SK-N-SH treated with all-trans-retinoic acid at 6 μM for 48 hours (cell line): ENCODE results near the gene LMF2.

Experiments
- ARNTL ChIP-seq: fragments of 450-650 bp; formaldehyde crosslinking; IDR thresholded peaks from 2 replicates; pipeline ENCODE4 v1.5.0; 2020; ENCODE audit warnings: low read depth, mild to moderate bottlenecking, moderate library complexity, borderline replicate concordance
- CREB5 ChIP-seq: fragments of 250-450 bp; sonication (Bioruptor Pico); IDR thresholded peaks from 2 replicates; pipeline ENCODE4 v1.5.1; 2020; ENCODE audit warnings: low read depth, mild to moderate bottlenecking, moderate library complexity
- CSDC2 ChIP-seq: fragments of 250-450 bp; sonication (Bioruptor Pico); IDR thresholded peaks from 2 replicates; pipeline ENCODE4 v1.5.0; 2020; ENCODE audit warnings: mild to moderate bottlenecking, moderate library complexity
- ESRRG ChIP-seq: fragments of 250-450 bp; sonication (Bioruptor Pico); IDR thresholded peaks from 2 replicates; pipeline ENCODE4 v1.6.1; 2021; ENCODE audit warnings: mild to moderate bottlenecking
- POU6F1 ChIP-seq: fragments of 250-450 bp; sonication (Bioruptor Pico); IDR thresholded peaks from 2 replicates; pipeline ENCODE4 v1.8.0; 2021; ENCODE audit warnings: low read depth, mild to moderate bottlenecking, moderate library complexity, borderline replicate concordance
- PPARA ChIP-seq: fragments of 250-450 bp; sonication (Bioruptor Pico); IDR thresholded peaks from 2 replicates; pipeline ENCODE4 v1.5.0; 2020; ENCODE audit warnings: mild to moderate bottlenecking, borderline replicate concordance
- ZNF70 ChIP-seq: fragments of 450-650 bp; formaldehyde crosslinking; IDR thresholded peaks from 2 replicates; pipeline ENCODE4 v1.5.0; 2020; ENCODE audit warnings: mild to moderate bottlenecking, moderate library complexity
- TF ChIP-seq, protein P1 (sequence below): fragments of 250-450 bp; sonication (Bioruptor Pico); IDR thresholded peaks from 2 replicates; pipeline ENCODE4 v1.5.0; 2020; ENCODE audit warnings: mild to moderate bottlenecking, moderate library complexity
- TF ChIP-seq, protein P2 (sequence below): fragments of 250-450 bp; sonication (Bioruptor Pico); IDR thresholded peaks from 2 replicates; pipeline ENCODE4 v1.5.1; 2021; ENCODE audit warnings: mild to moderate bottlenecking, moderate library complexity
- TF ChIP-seq, protein P3 (sequence below): fragments of 250-450 bp; sonication (Bioruptor Pico); IDR thresholded peaks from 2 replicates; pipeline ENCODE4 v1.8.0; 2020; ENCODE audit warnings: mild to moderate bottlenecking, moderate library complexity, borderline replicate concordance

DNA sequence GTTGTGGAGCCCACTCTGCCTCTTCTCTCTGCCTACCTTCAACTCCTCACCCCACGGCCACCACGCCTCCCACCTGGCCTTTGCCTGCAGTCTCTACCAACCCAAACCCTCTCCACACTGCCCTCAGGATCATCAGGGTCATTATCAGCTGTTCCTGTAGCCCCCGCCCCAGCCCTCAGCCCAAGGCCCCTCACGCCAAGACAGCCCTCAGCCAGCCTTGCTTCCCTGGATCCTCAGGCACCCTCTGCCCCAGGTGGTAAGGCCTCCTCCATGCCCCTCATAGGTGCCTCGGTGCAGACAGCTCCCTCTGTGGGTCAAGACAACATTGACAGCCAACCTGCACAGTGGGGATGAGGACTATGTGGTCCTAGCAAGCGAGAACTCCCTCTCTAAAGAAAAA, 34.4 kb downstream of the LMF2 start:
- TF ChIP-seq ARNTL (CRISPR knock-in tag) (no peak), CSDC2 (CRISPR knock-in tag) (no peak), ZNF70 (CRISPR knock-in tag) (no peak), POU6F1 (no peak), PPARA (no peak), ESRRG (CRISPR knock-in tag) (no peak), CREB5 (no peak)
- TF ChIP-seq, protein P1, sequence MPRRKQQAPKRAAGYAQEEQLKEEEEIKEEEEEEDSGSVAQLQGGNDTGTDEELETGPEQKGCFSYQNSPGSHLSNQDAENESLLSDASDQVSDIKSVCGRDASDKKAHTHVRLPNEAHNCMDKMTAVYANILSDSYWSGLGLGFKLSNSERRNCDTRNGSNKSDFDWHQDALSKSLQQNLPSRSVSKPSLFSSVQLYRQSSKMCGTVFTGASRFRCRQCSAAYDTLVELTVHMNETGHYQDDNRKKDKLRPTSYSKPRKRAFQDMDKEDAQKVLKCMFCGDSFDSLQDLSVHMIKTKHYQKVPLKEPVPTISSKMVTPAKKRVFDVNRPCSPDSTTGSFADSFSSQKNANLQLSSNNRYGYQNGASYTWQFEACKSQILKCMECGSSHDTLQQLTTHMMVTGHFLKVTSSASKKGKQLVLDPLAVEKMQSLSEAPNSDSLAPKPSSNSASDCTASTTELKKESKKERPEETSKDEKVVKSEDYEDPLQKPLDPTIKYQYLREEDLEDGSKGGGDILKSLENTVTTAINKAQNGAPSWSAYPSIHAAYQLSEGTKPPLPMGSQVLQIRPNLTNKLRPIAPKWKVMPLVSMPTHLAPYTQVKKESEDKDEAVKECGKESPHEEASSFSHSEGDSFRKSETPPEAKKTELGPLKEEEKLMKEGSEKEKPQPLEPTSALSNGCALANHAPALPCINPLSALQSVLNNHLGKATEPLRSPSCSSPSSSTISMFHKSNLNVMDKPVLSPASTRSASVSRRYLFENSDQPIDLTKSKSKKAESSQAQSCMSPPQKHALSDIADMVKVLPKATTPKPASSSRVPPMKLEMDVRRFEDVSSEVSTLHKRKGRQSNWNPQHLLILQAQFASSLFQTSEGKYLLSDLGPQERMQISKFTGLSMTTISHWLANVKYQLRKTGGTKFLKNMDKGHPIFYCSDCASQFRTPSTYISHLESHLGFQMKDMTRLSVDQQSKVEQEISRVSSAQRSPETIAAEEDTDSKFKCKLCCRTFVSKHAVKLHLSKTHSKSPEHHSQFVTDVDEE: no peak
- TF ChIP-seq, protein P2, sequence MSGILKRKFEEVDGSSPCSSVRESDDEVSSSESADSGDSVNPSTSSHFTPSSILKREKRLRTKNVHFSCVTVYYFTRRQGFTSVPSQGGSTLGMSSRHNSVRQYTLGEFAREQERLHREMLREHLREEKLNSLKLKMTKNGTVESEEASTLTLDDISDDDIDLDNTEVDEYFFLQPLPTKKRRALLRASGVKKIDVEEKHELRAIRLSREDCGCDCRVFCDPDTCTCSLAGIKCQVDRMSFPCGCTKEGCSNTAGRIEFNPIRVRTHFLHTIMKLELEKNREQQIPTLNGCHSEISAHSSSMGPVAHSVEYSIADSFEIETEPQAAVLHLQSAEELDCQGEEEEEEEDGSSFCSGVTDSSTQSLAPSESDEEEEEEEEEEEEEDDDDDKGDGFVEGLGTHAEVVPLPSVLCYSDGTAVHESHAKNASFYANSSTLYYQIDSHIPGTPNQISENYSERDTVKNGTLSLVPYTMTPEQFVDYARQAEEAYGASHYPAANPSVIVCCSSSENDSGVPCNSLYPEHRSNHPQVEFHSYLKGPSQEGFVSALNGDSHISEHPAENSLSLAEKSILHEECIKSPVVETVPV (CRISPR knock-in tag): no peak
- TF ChIP-seq, protein P3, sequence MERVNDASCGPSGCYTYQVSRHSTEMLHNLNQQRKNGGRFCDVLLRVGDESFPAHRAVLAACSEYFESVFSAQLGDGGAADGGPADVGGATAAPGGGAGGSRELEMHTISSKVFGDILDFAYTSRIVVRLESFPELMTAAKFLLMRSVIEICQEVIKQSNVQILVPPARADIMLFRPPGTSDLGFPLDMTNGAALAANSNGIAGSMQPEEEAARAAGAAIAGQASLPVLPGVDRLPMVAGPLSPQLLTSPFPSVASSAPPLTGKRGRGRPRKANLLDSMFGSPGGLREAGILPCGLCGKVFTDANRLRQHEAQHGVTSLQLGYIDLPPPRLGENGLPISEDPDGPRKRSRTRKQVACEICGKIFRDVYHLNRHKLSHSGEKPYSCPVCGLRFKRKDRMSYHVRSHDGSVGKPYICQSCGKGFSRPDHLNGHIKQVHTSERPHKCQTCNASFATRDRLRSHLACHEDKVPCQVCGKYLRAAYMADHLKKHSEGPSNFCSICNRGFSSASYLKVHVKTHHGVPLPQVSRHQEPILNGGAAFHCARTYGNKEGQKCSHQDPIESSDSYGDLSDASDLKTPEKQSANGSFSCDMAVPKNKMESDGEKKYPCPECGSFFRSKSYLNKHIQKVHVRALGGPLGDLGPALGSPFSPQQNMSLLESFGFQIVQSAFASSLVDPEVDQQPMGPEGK (CRISPR knock-in tag): no peak
